Germinal center (tissue), 1 donor: ENCODE measurements around the gene NCBP2.

Experiments
- DNase-seq: peaks from one replicate; pipeline ENCODE4 v3.0.0; 2012; ENCODE audit warnings: mixed read lengths, low spot score

The NCBP2 gene

GRCh38 chr3:196942226-196942914 is at the start of gene NCBP2:
TSS of gene NCBP2 (minus strand) at chr3:196942528. CDS start at chr3:196942503, 25 bp downstream.
- DNase-seq, result peak; percentile 94

- DNase-seq, result no peak
These were observed 49.5 kb upstream of the NCBP2 start for GRCh38 chr3:196991581-196992460.

- no peak for DNase-seq
These were observed 48.3 kb upstream of the NCBP2 start for GRCh38 chr3:196990601-196991007.

GRCh38 chr3:196989721-196990262 is 47.5 kb upstream of the NCBP2 start:
- DNase-seq, result no peak

GRCh38 chr3:196988241-196989029 is 46.1 kb upstream of the NCBP2 start:
- no peak for DNase-seq

- no peak for DNase-seq
These were observed 44.7 kb upstream of the NCBP2 start for GRCh38 chr3:196987022-196987421.

- DNase-seq, result no peak
These were observed 43.9 kb upstream of the NCBP2 start for GRCh38 chr3:196985954-196986885.

- no peak for DNase-seq
These were observed 43.0 kb upstream of the NCBP2 start for GRCh38 chr3:196985298-196985697.

GRCh38 chr3:196983186-196983585 is 40.9 kb upstream of the NCBP2 start:
- DNase-seq, result no peak

- no peak for DNase-seq
These were observed 39.3 kb upstream of the NCBP2 start for GRCh38 chr3:196981657-196982056.

- DNase-seq, result no peak
These were observed 37.2 kb upstream of the NCBP2 start for GRCh38 chr3:196979545-196979944.

GRCh38 chr3:196976941-196977340 is 34.6 kb upstream of the NCBP2 start:
- no peak for DNase-seq

- DNase-seq, result no peak
These were observed 33.0 kb upstream of the NCBP2 start for GRCh38 chr3:196975349-196975748.

GRCh38 chr3:196974661-196975060 is 32.3 kb upstream of the NCBP2 start:
- no peak for DNase-seq

GRCh38 chr3:196971094-196971698 is 28.9 kb upstream of the NCBP2 start:
- DNase-seq, result no peak

- DNase-seq, result no peak
These were observed 28.3 kb upstream of the NCBP2 start for GRCh38 chr3:196970547-196971093.

GRCh38 chr3:196969660-196970546 is 27.6 kb upstream of the NCBP2 start:
- peak; percentile 84 for DNase-seq

GRCh38 chr3:196969134-196969659 is 26.9 kb upstream of the NCBP2 start:
- DNase-seq, result peak; percentile 65
